Measurements from ENCODE around the gene KCNIP1. TPM values are rescaled to one million over a fixed set of nuclear protein-coding genes. Genes with fewer than 3 reads are reported as not detected.

KCNIP1 gene
- total RNA-seq, 1 experiment from 2014 or later = not detected

DNA sequence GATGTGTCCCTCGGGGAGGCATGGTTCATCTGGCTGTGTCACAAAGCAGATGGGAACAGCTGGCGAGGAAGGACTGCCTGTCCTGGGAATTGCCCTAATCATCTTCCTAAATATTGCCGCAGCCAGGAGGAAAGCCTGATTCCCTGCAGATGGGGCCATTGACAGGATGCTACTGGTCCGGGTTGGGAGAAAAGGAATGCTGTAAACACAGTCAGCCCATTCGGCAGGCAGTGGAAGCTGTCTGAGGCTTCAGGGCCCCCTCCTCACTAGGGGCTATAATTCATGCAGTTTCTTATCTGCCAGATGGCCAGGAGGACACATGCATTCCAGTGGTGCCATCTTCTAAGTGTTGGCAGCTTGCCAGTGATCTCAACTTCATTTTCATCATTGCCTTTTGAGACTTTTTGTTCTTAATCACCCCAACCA, 110.3 kb downstream of the KCNIP1 start (continued):
- TF ChIP-seq TCF7L2 (IDR thresholded peaks at IDR 0.05; ENCODE audit: borderline replicate concordance, extremely low read depth, insufficient read depth, insufficient read length) = no peak
- TF ChIP-seq SIN3A (IDR thresholded peaks at IDR 0.05; ENCODE audit: low read depth) = no peak

DNA sequence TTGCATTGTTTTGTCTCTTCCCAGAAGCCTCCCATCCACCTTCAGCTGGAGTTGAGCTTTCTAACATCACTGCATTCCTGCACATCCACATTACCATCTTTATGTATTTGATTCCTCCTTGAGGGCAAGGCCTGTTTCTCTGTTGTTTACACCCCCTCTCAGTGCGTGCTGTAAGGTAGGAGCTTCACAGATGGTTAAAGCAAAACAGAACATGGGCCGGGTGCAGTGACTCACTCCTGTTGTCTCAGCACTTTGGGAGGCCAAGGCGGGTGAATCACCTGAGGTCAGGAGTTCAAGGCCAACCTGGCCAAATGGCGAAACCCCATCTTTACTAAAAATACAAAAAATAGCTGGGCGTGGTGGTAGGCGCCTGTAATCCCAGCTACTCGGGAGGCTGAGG, 110.9 kb downstream of the KCNIP1 start:
- H3K9me3 ChIP-seq (ENCODE audit: control insufficient read depth in 1 of 2, insufficient read depth in 1 of 2, low read depth in 1 of 2, low read length in 2 of 2) = no peaks in the 10 kb centered on the region
- intact Hi-C loops (cut with micrococcal nuclease) = no loop called here
- H3K36me3 ChIP-seq (ENCODE audit: control insufficient read depth in 1 of 2, insufficient read depth in 2 of 2, low read length in 2 of 2) = no peaks in the 10 kb centered on the region
- H3K27ac ChIP-seq (ENCODE audit: low read depth, low read length) = no peak overlapping the region
- peak overlapping the region; percentile 59 for H3K4me2 ChIP-seq (ENCODE audit: low read length)
- no peak overlapping the region for H3K9ac ChIP-seq (ENCODE audit: low read length)
- POLR2A ChIA-PET = interaction anchor here (1.2 kb wide), 1 partner anchor 17 kb away, joined by 3 read pairs; no protein-coding TSS in a partner anchor
- ATAC-seq = peak; percentile 74
- no peaks in the 10 kb centered on the region for H4K20me1 ChIP-seq (ENCODE audit: insufficient read depth)
- no peak for DNase-seq (ENCODE audit: low read depth, low spot score)
- peaks cover 0 to 12% of the 10 kb centered on the region in 2 experiments; a peak in 2 of 4 replicates for H3K4me1 ChIP-seq (ENCODE audit: control insufficient read depth in 1 of 2, insufficient read depth in 2 of 2, low read length in 2 of 2)
- no peaks in the 10 kb centered on the region for H3K9me2 ChIP-seq (ENCODE audit: insufficient read depth)
- no peak overlapping the region for H2AFZ ChIP-seq (ENCODE audit: low read depth, low read length, poor library complexity, severe bottlenecking)
- no TSS peak for BruUV-seq (replicated peaks)
- RAD21 ChIA-PET (ENCODE audit: low non-redundant PET in 1 of 2, low total read pairs in 2 of 2, uncharacterized antibody in 2 of 2, unreplicated experiment in 2 of 2) = no interaction called here
- no peaks in the 10 kb centered on the region for H3K79me2 ChIP-seq (ENCODE audit: insufficient read depth, low read length)
- CTCF ChIA-PET = interaction anchor here (0.9 to 1.7 kb wide), 2 partner anchors 17 to 19 kb away, joined by 6 to 7 read pairs; no protein-coding TSS in a partner anchor
- 0 out of 4 replicates have a peak overlapping the region, but pooled peaks of 1 of the 2 experiments have one; percentile 7 for H3K4me3 ChIP-seq (replicated peaks in 1 of 2; ENCODE audit: low read depth in 1 of 2, low read length in 2 of 2)
- peaks cover 13% of the 10 kb centered on the region; the same call in 1 of the 2 replicates for H3K27me3 ChIP-seq (ENCODE audit: insufficient read depth, low read length)
- TF ChIP-seq EZH2 (IDR thresholded peaks at IDR 0.05) (no peak), TCF7L2 (IDR thresholded peaks at IDR 0.05; ENCODE audit: borderline replicate concordance, extremely low read depth, insufficient read depth, insufficient read length) (no peak), ZNF274 (IDR thresholded peaks at IDR 0.05; ENCODE audit: low read depth, low read length) (no peak), YY1 (IDR thresholded peaks at IDR 0.05; ENCODE audit: extremely low read depth, insufficient replicate concordance, low read depth, low read length) (no peak), SIN3A (IDR thresholded peaks at IDR 0.05; ENCODE audit: low read depth) (peak; percentile 44; the same call in 1 of the 2 replicates), JUND (IDR thresholded peaks at IDR 0.05) (peak; percentile 72), EZH2phosphoT487 (IDR thresholded peaks at IDR 0.05; ENCODE audit: borderline replicate concordance) (no peak), FOSL1 (IDR thresholded peaks at IDR 0.05; ENCODE audit: low read depth) (peak; percentile 64), ELF1 (IDR thresholded peaks at IDR 0.05; ENCODE audit: borderline replicate concordance, low read depth) (no peak), POLR2AphosphoS5 (IDR thresholded peaks at IDR 0.05; ENCODE audit: low read depth, low read length) (no peak), RAD21 (IDR thresholded peaks at IDR 0.05; ENCODE audit: low read depth) (no peak), POLR2A (IDR thresholded peaks at IDR 0.05; ENCODE audit: borderline replicate concordance, extremely low read depth, insufficient read depth, insufficient read length) (no peak), CBX3 (IDR thresholded peaks at IDR 0.05; ENCODE audit: low read depth) (no peak)
- TF ChIP-seq, protein P1, sequence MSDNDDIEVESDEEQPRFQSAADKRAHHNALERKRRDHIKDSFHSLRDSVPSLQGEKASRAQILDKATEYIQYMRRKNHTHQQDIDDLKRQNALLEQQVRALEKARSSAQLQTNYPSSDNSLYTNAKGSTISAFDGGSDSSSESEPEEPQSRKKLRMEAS (IDR thresholded peaks at IDR 0.05) = peak; percentile 26; the same call in 1 of the 2 replicates
- TF ChIP-seq, protein P2, sequence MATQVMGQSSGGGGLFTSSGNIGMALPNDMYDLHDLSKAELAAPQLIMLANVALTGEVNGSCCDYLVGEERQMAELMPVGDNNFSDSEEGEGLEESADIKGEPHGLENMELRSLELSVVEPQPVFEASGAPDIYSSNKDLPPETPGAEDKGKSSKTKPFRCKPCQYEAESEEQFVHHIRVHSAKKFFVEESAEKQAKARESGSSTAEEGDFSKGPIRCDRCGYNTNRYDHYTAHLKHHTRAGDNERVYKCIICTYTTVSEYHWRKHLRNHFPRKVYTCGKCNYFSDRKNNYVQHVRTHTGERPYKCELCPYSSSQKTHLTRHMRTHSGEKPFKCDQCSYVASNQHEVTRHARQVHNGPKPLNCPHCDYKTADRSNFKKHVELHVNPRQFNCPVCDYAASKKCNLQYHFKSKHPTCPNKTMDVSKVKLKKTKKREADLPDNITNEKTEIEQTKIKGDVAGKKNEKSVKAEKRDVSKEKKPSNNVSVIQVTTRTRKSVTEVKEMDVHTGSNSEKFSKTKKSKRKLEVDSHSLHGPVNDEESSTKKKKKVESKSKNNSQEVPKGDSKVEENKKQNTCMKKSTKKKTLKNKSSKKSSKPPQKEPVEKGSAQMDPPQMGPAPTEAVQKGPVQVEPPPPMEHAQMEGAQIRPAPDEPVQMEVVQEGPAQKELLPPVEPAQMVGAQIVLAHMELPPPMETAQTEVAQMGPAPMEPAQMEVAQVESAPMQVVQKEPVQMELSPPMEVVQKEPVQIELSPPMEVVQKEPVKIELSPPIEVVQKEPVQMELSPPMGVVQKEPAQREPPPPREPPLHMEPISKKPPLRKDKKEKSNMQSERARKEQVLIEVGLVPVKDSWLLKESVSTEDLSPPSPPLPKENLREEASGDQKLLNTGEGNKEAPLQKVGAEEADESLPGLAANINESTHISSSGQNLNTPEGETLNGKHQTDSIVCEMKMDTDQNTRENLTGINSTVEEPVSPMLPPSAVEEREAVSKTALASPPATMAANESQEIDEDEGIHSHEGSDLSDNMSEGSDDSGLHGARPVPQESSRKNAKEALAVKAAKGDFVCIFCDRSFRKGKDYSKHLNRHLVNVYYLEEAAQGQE (IDR thresholded peaks at IDR 0.05; ENCODE audit: low read depth) = no peak
- TF ChIP-seq, protein P3, sequence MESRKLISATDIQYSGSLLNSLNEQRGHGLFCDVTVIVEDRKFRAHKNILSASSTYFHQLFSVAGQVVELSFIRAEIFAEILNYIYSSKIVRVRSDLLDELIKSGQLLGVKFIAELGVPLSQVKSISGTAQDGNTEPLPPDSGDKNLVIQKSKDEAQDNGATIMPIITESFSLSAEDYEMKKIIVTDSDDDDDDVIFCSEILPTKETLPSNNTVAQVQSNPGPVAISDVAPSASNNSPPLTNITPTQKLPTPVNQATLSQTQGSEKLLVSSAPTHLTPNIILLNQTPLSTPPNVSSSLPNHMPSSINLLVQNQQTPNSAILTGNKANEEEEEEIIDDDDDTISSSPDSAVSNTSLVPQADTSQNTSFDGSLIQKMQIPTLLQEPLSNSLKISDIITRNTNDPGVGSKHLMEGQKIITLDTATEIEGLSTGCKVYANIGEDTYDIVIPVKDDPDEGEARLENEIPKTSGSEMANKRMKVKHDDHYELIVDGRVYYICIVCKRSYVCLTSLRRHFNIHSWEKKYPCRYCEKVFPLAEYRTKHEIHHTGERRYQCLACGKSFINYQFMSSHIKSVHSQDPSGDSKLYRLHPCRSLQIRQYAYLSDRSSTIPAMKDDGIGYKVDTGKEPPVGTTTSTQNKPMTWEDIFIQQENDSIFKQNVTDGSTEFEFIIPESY (IDR thresholded peaks at IDR 0.05; ENCODE audit: extremely low read depth, insufficient replicate concordance, low read length) = no peak
- TF ChIP-seq, protein P4, sequence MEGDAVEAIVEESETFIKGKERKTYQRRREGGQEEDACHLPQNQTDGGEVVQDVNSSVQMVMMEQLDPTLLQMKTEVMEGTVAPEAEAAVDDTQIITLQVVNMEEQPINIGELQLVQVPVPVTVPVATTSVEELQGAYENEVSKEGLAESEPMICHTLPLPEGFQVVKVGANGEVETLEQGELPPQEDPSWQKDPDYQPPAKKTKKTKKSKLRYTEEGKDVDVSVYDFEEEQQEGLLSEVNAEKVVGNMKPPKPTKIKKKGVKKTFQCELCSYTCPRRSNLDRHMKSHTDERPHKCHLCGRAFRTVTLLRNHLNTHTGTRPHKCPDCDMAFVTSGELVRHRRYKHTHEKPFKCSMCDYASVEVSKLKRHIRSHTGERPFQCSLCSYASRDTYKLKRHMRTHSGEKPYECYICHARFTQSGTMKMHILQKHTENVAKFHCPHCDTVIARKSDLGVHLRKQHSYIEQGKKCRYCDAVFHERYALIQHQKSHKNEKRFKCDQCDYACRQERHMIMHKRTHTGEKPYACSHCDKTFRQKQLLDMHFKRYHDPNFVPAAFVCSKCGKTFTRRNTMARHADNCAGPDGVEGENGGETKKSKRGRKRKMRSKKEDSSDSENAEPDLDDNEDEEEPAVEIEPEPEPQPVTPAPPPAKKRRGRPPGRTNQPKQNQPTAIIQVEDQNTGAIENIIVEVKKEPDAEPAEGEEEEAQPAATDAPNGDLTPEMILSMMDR (IDR thresholded peaks at IDR 0.05 in 2 of 3, conservative IDR thresholded peaks at IDR 0.05 in 1 of 3; ENCODE audit: borderline replicate concordance in 1 of 3, insufficient read depth in 1 of 3, low read depth in 2 of 3, low read length in 2 of 3) = no peak
